Measurements from ENCODE around the gene IL18.
A peak's percentile ranks its signal among the peaks of the same experiment; 100 is the strongest.
"Not testable (repeated sequence)": the region's sequence is repeated elsewhere in the genome, so short reads cannot be mapped to it uniquely, and the experiment has no call there.

IL18 gene

DNA sequence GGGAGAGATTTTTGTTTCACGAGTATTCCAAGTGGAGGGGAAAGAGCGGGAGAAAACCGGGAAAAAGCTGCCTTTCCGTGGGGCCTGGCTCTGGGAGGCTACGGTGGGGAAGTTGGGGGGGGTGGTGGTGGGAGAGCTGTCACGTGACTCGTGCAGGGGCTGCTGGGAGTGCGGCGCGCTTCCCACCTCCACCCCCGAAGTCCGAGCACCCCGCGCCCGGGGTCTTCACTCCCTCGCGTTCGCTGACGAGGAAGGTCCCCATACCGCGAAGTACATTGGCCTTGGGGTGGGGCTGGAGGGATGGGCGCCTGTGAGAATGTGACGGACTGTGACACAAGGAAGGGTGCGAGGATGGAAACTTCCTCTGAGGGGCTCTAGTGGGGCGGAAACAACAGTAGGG, 3.3 kb upstream of the IL18 start, which contains the start of gene TEX12:
TEX12 (plus strand) TSS at position 228 of the 400 bp plus-strand sequence. CDS start 1,897 bp downstream, outside the sequence.
- no peak for DNase-seq

DNA sequence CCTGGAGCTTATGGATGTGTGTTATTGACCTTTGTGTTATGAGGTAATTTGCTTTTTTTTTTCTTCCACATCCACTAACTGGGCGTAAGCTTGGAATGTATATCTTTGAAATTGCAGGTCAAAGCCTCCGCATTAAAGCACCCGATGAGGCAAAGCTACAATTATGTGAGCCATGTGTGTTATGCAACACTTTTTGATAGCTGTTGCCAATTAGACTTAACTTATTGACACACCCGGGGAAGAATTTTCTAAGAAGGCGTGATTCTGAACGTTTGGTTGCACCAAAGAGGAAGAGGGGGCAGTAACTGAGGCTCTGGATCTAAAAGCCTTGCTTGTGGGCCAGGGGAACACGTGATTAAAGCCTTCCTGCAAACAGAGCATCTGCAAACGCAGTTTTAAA, 2.7 kb upstream of the IL18 start:
- no peak for DNase-seq

DNA sequence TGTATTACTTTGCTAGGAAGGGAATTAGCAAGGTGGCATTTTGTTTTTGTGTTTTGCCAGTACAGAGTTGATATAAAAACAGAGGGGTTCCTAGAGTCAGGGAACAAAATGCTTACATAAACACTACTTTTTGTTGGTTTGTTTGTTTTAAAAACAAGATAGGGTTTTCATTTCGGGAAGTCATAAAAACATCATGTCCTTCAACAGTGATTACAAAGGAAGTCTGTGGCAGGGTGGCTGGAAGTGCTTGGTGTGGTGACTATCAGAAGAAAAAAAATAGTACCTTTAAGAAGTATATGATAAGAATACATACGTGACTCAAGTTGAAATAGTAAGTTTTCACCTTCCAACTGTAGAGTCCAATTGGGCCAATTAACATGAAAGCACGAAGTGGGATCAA, 1.2 kb upstream of the IL18 start:
- DNase-seq, result no peak

DNA sequence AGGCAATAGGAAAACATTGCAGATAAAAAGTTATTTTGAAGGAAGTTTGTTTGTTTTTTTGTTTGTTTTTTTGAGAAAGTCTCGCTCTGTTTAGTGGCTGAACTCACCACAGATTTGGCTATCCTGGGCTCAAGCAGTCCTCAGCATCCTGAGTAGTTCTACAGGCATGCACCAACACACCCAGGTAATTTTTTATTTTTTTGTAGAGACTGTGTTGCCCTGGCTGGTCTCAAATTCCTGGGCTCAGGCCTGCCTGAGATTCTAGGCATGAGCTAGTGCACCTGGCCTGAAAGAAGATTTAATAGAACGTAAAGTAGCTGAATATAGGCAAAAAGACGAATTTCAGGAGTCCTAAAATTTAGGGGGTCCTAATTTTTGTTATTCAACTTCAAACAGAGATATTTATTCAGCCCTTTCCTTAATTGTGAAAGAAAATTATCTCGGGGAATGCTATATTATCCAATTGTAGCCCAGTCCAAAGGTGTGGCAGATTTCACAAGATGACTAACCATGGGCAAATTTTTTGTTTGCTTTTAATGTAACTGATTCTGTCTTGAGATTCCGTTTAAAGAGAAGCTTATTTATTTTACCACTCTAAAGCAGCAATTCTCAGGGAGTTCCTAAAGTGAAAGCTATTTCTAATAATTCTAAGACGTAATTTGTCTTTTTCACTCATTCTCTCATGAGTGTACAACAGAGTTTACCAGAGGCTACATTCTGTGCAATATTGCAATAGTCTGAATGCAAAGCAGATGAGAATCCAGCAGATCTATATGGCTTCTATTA, 940 bp downstream of the IL18 start:
- no peak for DNase-seq

DNA sequence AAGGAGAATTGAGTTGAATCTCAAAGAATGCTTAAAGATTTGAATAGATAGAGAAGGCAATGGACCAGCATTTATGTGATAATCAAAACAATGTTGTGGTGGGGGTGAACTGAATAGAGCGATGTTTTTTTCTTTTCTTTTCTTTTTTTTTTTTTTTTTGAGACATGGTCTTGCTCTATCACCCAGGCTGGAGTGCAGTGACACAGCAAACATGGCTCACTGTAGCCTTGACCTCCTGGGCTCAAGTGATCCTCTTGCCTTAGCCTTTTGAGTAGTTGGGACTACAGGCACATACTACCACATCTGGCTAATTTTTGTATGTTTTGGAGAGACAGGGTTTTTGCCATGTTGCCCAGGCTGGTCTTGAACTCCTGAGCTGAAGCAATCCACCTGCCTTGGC, 1.7 kb downstream of the IL18 start:
- DNase-seq, result not testable (repeated sequence)

DNA sequence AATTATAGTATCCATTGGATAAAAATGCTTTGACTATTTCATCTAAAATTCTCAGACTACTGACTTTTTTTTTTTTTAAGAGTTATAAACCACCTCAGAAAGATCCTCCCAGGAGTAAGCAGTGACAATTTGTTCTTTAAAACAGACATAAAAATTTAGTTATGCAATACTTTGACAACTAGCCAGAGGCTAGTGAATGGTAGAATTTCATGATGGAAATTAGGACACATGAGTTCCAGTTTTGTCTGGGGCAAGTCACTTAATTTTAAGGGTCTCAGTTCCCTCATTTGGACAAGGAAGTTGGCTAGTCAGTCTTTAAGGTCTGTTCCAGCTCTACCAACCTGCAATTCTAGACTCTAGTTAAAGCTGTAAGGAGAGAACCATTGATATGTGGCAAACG, 2.9 kb downstream of the IL18 start:
- no peak for DNase-seq

DNA sequence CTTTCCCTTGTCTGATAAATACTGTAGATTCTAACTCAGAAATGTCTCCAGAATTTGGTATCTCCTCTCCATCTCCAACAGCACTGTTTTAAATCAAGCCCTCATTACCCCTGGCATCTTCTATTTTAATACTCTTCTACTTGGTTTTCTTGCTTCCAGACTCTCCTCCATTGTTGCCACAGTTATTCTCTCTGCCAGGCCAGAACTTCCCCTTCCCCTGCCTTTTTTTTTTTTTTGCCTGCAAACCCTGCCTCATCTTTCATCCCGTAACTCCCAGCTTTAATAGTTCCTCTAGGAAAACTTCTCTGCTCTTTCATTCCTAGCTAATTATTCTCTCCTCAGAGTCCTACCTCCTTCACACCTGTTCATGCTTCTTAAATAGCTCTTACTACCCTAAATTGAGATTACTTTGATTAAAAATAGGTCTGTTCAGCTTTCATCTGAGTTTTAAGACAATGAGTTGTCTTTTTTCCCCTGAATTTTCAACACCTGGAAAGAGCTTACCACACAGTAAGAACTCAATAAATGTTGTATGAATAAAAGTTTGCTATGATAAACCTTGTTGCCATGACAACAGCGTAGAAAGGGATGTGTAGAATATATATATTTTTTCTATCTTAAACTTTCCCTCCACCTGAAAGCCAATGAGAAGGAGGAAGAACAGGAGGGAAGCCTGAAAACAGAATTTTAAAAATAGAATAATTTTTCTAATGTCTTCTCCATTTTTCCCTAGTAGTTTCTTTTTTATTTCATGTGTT, 3.6 kb downstream of the IL18 start:
- DNase-seq, result no peak

DNA sequence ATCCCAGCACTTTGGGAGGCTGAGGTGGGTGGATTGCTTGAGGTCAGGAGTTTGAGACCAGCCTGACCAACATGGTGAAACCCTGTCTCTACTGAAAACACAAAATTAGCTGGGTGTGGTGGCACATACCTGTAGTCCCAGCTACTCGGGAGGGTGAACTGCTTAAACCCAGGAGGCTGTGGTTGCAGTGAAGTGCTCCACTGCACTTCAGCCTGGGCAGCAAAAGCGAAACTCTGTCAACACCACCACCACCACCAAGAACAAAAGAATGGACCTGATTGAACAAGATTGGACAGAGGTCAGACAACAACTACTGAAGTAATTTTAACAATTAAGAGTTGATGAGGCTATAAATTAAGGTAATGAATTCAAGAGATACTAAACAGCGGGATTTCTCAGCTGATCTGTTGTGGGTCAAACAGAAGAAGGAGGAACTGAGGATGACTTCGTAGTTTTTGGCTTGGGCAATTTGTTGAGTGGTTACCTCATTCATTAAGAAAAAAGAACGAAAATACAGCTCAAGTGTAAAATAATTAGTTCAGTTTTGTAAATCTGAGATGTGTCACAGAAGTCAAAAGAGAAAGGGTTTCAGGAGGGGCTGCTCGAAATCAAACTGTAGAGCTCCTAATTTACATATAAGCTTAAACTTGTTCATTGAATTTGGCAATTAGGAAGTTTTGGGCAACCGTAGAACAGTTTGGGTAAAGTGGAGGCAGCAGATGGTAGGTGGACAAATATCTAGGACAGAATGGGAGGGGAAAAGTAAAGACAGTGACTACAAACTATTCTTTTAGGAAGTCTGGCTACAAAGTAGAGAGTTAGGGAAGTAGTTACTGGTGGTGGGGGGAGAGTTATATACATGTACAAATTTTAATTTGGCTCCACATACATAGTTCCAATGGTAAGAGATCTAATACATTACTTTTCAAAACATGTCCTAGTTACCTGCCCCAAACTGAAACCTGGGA, 4.5 kb downstream of the IL18 start:
- no peak for DNase-seq

DNA sequence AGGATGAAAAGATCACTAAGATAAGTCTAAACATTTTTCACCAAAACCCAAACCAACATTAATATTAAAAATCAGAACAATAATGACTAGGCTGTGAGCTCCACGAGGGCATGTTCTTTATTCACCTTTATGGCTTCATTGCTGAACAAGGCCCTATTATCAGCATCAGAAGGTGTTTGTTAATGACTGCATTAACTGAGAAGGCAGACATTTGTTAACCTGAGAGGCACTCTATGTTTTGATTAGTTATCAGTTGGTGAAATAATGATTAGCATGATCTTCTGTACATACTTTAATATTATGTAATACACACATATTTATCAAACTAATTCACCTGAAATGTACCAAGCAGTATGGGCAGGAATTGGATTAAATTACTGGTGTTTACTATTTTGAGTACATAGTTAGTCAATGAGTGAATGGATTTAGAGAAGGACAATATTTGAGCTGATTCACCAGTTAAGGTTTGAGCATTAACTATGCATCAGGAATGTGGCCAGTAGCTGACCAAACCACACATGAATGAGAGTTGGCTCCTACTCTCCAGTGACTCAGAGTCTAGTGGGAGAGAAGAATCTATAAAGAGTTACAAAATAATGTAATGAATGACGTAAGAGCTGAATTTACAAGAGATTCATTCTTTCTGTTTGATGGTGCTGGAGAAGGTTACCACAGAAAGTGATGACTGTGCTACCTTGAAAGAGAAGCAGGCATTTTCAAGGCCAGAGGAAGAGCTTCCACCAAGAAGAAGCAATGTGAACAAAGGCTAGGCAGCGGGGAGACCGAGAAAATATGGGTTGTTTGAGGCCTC, 6.7 kb downstream of the IL18 start:
- DNase-seq, result peak; percentile 9

DNA sequence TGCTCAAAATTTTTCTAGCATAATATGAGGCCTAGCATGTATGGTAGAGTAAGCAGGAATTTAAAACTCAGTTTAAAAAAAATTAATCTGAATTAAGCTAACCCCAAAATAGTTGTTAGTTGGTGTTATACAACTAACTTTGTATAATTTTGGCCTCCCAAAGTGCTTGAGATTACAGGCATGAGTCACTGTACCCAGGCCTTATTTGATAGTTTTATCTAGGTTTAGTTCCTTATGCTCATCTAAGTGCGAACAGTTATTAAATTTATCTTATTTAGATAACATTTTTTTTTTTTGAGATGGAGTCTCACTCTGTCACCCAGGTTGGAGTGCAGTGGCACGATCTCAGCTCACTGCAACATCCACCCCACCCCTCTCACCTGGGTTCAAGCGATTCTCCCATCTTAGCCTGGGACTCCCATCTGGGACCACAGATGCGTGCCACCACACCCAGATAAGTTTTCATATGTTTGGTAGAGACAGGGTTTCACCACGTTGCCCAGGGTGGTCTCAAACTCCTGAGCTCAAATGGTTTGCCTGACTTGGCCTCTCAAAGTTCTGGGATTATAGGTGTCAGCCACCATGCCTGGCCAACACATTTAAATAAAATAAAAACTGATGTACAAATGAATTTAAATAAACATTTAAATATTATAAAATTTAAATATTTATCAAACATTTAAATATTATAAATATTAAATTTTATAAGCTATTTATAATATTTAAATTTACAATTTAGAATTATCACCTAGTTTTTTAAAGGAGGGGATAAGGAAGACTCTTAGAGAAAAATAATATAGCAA, 7.5 kb downstream of the IL18 start:
- no peak for DNase-seq

DNA sequence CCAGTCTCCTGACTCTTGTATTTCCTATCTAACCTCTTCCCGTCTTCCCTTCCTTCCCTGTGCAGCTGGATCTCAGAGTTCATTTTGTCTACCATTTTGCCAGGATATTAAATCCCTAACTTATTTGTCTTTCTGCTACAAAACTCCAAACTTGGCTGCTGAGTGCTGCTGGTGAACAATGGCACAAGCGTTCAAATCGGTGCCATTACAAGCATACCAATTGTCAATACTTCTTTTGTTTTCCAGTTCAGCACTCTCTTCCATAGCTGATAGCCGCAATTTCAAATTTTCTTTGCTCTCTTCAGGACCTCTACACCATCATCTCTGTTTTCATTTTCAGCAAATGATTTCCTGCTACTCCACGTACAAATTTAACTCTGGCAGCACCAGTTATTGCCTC, 13.4 kb downstream of the IL18 start:
- no peak for DNase-seq

DNA sequence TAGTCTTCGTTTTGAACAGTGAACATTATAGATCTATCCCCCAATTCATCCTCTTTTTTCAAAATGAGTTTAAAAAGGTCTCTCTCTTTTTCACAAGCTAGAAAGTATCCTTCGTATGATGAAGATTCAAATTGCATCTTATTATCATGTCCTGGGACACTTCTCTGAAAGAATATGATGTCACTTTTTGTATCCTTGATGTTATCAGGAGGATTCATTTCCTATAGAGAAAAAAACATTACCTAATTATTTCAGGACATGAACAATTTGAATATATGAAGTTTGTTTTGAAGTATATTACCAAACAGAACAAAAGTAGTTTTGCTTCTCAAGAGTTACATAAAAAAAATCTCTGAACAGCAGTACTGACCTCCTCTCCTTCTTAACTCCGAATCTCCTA, 20.3 kb downstream of the IL18 start:
- no peak for DNase-seq

DNA sequence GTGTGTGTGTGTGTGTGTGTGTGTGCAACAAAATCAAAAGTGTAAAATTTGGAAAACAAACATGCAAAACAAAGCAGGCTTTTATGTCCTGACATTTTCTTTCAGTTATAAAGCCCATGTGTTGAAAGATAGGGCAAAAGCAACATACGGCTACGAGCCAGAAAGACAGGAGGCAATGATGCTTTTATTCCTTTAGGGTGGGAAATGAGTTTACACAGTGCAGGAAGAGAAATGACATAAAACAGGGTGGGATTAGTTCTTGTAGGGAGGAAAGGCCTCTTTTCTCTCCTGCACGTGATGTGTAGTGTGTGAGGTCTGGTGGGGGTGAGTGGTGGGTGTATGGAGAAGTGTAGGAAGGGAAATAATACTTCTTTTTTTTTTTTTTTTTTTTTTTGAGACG, 29.4 kb downstream of the IL18 start:
- DNase-seq, result no peak

DNA sequence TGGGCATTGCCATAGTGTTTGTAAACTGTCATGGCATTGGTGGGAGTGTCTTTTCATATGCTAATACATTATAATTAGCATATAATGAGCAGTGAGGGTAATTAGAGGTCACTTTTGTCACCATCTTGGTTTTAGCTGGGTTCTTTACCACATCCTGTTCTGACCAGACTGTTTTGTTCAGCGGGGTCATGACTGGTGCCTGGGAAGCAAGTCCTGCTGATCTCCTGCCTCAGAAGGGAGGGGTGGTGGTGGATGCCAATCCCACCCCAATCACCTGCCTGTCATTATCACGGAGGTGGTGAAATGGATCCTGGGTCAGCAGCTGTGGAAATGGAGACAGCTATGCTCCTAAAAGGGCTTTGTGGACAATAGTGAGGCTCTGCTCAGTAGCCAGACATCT, 31.2 kb downstream of the IL18 start:
- DNase-seq, result no peak

DNA sequence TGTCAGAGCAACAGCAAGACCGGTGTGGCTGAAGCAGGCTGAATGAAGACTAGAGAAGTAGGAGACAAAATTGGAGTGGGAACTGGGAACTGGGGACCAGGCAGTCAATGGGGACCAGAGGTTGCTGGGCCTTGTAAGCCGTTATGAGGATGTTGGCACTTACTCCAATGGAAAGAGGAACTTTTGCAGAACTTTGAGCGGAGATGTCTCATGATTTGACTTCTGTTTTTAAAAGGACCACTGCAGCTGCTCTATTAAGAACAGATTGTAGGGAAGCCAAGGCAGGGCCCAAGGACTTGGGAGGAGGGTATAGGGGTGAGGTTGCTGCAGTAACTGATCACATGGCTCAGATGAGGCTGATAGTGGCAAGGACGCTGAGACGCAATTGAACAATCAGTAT, 34.2 kb downstream of the IL18 start:
- no peak for DNase-seq

DNA sequence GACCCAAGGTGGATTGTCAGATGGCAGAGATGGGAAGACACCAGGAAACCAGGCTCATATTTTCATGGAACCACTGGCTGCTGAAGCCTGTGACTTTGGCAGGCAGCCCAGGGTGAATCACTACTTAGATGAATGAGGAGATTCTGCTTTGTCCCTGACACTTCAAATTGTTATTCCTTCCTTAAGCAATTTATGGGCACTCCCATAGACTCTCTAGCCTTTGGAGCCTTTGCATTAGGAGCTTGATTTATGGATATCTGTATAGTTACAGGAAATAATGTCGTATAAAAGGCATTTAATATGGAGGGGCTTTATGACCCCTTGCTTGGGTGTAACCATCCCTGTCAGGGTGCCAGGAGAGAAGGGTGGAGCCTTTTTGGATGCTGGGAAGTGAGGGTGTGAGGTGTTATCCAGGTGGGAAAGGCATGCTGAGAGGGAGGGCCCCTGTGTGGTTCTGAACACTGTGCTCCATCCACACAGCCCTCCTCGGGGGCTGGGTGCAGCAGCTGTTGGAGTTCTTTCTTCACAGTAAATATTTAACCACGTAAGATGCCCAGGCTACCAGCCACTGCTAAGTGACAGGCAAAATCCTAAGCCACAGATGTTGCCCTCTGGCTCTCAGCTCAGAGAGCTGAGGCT, 35.3 kb downstream of the IL18 start:
- DNase-seq, result no peak

DNA sequence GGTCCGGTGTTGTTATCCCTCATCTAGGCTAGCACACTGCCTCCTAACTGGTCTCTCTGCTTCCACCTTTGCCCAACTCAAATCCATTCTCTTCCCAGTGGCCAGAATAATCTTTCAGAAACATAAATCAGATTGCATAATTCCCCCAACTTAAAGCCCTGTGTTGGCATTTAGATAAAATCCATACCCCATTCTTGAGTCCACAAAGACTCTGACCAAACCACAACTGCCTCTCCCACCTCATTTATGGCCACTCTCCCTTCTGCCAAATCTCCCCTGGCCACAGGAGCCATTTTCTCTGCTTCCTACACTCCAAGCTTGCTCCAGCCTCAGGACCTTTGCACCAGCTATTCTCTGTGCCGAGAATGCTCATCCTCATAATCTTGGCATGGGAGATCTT, 36.8 kb downstream of the IL18 start:
- no peak for DNase-seq

DNA sequence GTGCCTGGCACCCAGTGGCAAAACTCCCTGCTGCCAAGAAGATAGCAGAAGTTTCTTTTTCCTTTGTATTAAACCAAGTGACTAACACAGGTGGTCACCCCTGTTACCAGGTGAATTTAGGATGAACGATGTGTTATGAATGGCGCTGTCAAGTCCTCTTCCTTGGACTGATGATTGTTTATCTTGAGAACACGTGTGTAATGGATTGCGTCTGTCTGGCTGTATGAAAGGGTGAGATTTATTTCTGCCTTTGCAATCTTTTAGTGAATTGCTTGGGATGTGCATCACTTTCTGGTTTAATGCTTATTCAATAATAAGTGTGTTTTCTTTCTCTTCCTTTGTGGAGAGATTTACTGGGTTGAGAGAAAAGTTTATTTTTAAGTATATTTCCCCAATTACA, 40.8 kb downstream of the IL18 start:
- DNase-seq, result no peak

DNA sequence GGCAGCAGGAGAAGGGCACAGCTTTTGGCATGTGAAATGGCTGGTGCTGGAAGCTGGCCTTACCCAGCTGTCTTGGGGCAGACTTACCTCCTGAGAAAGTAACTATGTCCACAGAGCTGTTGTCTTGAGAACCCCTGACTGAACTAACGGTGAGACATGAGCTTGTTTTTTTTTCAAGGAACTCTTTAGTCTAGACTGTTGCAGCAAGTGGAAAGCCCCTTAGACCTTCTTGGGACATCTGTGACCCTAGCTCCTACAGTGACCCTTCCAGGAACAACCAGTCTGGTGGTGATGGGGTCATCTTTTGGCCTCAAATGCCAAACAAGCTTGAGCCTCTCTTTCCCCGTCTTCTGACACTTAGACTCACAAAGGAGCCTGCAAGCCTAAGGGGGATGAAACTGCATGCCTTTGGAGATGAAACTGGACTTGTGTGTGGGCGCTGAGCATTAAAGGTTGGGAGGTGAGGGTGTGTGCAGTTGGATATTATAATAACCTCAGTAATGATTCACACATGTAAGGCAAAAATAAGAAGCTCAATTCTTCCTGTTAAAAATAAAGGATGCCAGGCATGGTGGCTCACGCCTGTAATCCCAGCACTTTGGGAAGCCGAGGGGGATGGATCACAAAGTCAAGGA, 41.8 kb downstream of the IL18 start:
- no peak for DNase-seq

DNA sequence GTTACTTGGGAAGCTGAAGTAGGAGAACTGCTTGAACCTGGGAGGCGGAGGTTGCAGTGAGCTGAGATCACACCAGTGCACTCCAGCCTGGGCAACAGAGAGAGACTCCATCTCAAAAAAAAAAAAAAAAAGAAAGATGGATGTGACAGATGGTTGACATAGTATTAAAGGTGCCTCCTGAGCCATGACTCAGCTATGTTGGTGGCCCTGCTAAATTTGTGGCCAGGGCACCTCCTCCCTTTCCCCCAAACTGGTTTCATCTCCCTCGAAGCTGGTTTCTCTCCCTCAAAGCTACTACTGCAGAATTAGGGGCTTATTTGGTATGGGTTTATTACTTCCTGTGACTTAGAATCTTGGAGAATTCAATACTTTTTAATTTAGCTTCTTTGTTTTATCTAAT, 45.7 kb downstream of the IL18 start:
- DNase-seq, result peak; percentile 49

DNA sequence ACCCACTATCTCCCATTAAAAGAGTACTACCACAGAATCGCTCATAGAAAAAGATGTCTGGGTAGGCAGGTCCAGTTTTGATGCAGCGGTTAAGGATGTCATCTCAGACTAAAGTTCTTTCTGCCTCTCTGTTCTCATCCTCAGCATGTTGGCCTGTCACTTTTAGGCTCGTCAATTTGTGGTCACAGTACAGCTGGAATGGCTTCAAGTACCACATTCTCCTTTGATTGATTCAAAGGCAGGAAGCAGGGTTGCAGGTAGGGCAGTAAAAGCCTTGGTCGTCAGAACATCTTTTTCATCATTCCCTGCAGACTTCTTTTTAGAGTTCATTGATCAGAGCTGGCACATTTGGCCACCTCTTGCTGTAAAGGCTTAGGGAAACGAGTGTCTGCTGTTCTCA, 48.5 kb downstream of the IL18 start:
- no peak for DNase-seq

All from NK-92 treated with Interleukin-12 subunit alpha and Interleukin-12 subunit beta, amount 100 ng/mL, for 24 hours (cell line).